HG03521 (cell line): ENCODE measurements around the gene OR13J1.
"Not testable (repeated sequence)": the region's sequence is repeated elsewhere in the genome, so short reads cannot be mapped to it uniquely, and the experiment has no call there.

Experiments used
- ATAC-seq: cut with Tn5 transposase; IDR thresholded peaks from one replicate; pipeline ENCODE4 v1.9.1; 2021; ENCODE audit warnings: mild to moderate bottlenecking, moderate library complexity; ENCODE audit not compliant: unreplicated experiment

Gene OR13J1

DNA sequence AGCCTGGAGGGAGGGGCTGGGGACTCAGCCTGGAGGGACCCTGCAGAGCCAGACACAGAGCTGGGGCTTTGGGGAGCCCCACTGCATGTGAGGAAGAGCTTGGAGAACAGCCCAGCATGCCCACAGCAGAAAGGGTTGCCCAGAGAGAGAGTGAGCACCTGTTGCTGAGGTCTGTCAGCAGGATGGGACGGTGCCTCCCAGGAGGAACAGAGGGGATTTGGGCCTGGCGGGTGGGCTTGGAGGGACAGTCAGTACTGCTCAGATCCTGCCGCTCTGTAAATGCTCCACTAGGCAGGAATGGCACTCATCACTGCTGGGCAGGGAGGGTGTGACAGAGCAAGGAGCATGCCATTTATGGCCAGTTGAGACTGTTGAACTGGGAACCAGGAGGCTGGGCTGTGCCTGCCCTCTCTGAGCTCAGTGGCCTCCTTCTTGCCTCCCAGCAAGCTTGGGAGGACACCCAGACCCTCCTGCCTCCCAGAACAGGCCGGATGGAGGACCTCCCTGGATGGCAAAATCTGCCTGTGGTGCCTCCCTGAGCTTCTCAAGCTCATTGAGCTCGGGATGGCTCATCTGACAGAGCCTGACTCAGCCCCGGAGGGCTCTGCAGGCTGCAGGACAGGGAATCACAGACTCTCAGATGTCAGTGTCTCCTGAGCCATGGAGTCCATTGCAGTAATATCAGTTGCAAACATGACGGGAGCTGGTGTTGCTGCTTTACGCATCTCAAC lies 35.0 kb upstream of the OR13J1 start:
- no peak for ATAC-seq

- ATAC-seq = no peak
Observed at GRCh38 chr9:35904338-35904737, 34.1 kb upstream of the OR13J1 start.

- no peak for ATAC-seq
Observed at GRCh38 chr9:35903049-35903448, 32.8 kb upstream of the OR13J1 start.

DNA sequence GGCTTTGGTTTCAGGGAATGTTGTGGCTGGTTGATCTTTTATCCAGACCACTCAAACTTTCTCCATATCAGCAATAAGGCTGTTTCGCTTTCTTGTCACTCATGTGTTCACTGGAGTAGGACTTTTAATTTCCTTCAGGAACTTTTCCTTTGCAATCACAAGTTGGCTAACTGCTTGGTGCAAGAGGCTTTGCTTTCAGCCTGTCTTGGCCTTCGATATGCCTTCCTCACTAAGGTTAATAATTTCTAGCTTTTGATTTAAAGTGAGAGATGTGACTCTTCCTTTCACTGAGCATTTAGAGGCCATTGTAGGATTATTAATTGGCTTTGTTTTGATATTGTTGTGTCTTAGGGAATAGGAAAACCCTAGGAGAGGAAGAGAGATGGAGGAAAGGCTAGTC lies 28.8 kb upstream of the OR13J1 start:
- no peak for ATAC-seq

DNA sequence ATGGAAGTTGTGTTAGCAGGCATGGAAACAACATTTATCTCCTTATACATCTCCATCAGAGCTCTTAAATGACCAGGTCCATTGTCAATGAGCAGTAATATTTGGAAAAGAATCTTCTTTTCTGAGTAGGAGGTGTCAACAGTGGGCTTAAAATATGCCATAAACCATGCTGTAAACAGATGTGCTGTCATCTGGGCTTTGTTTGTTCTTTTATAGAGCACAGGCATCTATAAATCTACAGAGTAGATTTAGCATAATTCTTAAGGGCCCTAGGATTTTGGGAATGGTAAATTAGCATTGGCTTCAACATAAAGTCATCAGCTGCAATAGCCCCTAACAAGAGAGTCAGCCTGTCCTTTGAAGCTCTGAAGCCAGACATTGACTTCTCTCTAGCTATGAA lies 28.1 kb upstream of the OR13J1 start:
- ATAC-seq = no peak

GRCh38 chr9:35897376-35898099 lies 27.3 kb upstream of the OR13J1 start:
- not testable (repeated sequence) for ATAC-seq

- ATAC-seq = no peak
Observed at GRCh38 chr9:35896570-35896969, 26.4 kb upstream of the OR13J1 start.

- ATAC-seq = no peak
Observed at GRCh38 chr9:35892051-35892450, 21.9 kb upstream of the OR13J1 start.

DNA sequence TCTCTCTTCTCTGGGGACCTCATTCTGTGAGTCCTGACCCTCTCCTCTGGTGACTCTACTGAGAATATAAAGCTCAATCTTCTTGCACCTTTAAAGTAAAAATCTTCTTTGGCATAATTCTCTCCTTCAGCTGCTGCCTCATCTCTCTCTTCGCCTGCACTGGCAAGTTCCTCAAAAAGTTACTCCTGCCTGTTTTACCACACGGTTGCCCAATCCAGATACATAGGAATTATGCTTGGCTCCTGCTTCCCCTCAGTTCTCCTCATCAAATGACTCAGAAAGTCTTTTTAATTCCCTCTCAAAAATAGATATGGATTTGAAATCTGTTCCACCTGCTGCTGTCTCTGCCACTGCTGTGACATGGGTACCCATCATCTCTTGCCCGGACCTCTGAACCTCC lies 21.4 kb upstream of the OR13J1 start:
- no peak for ATAC-seq

- ATAC-seq = not testable (repeated sequence)
Observed at GRCh38 chr9:35884908-35885307, 14.7 kb upstream of the OR13J1 start.

DNA sequence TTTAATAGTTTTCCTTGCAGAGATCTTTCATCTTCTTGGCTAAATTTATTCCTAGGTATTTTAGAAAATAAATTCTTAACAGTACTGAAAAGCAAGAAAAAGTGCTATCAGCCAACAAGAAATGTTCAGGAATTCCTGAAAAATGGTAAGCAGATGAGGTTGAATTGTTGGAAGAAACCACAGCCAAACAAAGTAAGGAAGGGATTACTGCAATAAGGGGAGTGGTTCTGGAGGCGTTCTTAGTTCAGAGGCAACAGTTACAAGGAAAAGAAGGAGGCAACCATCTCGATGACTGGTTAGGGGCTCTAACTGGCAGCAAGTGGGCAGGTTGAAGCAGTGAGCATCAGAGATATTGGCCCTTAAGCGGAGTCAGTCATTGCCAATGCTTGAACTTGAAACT lies 12.8 kb upstream of the OR13J1 start:
- no peak for ATAC-seq

- no peak for ATAC-seq
Observed at GRCh38 chr9:35882263-35882848, 12.2 kb upstream of the OR13J1 start.

GRCh38 chr9:35872505-35872904 lies 2.3 kb upstream of the OR13J1 start:
- ATAC-seq = no peak

- no peak for ATAC-seq
Observed at GRCh38 chr9:35871545-35871944, 1.3 kb upstream of the OR13J1 start.

DNA sequence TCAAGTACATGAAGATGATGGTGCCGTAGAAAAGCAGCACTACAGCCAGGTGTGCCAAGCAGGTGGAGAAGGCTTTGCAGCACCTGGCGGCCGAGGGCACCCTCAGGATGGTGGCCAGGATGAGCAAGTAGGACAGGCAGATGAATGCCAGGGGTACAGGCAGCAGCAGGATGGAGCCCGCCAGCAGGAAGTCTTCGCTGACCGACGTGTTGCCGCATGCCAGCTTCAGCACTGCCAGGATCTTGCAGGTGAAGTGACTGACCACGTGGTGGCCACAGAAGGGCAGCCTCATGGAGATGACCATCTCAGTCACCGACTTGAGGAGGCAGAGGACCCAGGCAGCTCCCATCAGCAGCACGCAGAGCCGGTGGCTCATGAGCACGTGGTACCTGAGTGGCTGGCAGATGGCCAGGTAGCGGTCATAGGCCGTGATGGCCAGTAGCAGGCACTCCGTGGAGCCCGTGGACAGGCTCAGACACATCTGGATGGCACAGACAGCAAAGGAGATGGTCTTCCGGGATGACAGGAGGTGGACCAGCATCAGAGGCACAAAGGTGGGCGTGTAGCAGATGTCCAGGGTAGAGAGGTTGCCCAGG lies 482 bp downstream of the OR13J1 start:
- no peak for ATAC-seq

DNA sequence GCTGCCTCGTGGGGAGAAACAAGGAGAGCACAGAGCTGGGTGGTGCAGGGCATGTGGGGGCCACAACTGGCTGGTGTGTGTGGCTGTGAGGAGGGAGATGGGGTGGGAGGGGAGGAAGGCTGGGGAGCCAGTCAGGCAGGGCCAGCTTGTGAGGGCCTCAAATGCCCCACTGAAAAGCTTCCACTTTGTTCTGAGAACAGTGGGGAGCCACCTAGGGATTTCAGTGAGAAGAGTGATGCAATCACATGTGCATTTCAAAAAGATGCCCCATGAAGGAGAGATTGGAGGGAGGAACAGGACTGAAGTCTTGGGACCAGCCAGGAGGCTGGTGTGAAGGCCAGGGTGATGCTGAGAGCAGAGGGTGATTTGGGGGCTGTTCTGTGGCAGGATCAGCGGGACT lies 1.3 kb downstream of the OR13J1 start:
- no peak for ATAC-seq

DNA sequence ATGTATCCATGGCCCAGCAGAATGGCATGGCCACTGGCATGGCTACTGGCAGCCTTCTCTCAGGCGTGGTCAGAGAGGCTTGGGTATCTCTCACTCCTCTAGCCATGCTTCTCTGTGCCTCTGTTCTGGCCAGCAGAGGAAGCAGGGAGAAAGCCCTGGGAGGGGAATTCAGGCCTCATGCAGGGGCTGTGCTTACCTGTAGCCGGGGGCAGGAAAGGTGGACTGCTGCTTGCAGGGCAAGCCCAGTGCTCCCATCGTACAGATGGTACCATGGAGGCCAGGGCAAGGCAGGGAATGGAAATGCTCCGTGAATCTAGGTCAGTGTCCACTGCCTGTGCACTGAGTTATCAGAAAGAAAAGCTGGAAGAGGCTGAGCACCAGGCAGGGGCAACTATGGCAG lies 2.7 kb downstream of the OR13J1 start:
- no peak for ATAC-seq

DNA sequence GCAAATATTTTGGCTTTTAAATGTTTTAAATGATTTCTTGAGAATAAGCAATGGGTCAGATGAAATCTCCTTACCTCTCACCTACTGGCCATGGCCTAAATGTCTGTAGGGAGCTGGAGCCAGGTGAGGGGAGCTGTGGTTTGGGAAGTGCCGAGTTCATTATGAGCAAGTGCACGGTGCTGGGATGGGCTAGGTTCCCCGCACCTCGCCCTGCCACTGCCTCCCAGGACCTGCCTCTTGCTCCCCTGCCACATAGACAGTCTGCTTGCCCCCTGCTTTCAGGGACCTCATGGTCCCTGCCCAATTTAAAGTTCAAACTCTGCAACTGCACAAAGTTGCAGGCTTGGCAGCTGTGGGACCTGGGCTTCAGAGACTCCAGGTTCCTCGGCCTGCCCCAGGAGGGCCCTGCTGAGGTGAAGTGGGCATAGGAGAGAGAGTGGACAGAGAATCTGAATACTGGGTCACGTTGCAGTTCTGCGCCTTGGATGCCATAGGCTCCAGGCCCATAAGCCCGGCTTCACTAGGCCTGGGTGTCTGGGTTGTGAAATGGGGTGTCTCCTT lies 5.4 kb downstream of the OR13J1 start:
- ATAC-seq = no peak

DNA sequence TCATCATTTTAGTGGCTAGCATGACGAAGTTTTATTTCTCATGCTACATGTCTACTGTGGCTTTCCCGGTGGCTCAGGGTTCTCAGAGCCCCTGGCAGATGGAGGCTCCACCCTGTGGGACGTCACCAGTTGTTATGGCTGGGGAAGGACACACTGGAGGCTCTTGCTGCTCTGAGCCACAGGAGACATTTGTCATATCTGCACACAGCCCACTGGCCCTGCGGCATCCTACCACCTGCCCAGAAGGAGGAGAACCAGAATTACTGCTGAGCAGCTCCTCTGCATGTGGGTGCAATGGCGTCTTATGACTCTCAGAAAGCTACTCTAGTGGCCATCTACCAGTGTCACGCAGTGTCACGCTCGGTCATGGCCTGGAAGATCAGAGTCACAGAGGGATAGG lies 6.6 kb downstream of the OR13J1 start:
- ATAC-seq = no peak

DNA sequence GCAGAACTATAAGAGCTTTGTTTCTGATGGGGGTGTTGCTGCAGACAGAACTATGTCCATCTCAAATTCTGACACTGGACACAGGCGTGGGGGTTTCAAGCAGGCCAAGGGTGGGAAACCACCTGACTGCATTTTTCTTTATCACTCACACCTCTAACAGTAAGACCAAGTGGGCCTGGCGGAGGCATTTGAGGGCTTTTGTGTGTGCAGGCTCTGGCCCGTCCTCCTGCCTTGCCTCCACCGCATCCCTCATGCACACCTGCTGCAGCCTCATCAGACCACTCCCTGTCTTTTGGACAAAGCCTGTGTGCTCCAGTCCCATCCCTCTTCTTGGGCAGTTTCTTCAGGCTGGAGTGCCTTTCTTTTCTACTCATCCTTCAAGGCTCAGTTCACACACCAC lies 7.9 kb downstream of the OR13J1 start:
- no peak for ATAC-seq

GRCh38 chr9:35861161-35861897 lies 8.9 kb downstream of the OR13J1 start:
- no peak for ATAC-seq
